Measurements from ENCODE around the gene PRDM5. TPM values are rescaled to one million over a fixed set of nuclear protein-coding genes. Genes with fewer than 3 reads are reported as not detected.

PRDM5 gene
- total RNA-seq, 1 donor from 2014 or later, result 6.5 TPM

DNA sequence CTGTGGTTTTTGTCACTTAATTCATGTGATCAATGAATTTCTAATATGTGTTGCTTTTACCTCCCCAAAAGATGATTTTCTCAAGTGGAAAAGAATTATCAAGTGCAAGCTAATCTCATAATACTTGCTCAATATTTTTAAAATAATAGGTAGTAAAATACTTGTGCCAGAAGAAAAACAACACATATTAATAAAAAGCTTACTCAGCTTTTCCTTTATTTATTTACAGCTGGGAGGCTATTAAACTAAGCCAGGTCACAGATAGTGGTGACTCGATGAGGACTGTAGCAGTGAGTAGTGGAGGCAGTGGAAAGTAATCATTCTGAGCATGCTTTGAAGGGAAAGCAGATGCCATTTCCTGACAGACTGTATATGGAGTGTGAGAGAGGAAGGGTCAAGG is 96.1 kb downstream of the PRDM5 start:
- H3K9ac ChIP-seq (ENCODE audit: low read length), result no peak overlapping the region
- H3K9me3 ChIP-seq (ENCODE audit: insufficient read depth, low read depth, low read length), result no peaks in the 10 kb centered on the region
- no peaks in the 10 kb centered on the region for H3K4me1 Mint-ChIP-seq (ENCODE audit: low read depth, unreplicated experiment)
- H3K4me1 ChIP-seq (ENCODE audit: insufficient read depth, low read length), result no peaks in the 10 kb centered on the region
- no peaks in the 10 kb centered on the region for H3K9me3 Mint-ChIP-seq (ENCODE audit: unreplicated experiment)
- H3K27ac ChIP-seq (ENCODE audit: low read depth, low read length), result no peak overlapping the region
- H3K79me2 ChIP-seq (ENCODE audit: insufficient read depth, low read length), result no peaks in the 10 kb centered on the region
- no peaks in the 10 kb centered on the region for H3K36me3 ChIP-seq (ENCODE audit: insufficient read depth, low read length)
- H3K4me3 Mint-ChIP-seq (ENCODE audit: unreplicated experiment), result no peak overlapping the region
- no peak for TF ChIP-seq EZH2 (IDR thresholded peaks at IDR 0.05; ENCODE audit: insufficient read depth, low read length)
- TF ChIP-seq, protein P1, sequence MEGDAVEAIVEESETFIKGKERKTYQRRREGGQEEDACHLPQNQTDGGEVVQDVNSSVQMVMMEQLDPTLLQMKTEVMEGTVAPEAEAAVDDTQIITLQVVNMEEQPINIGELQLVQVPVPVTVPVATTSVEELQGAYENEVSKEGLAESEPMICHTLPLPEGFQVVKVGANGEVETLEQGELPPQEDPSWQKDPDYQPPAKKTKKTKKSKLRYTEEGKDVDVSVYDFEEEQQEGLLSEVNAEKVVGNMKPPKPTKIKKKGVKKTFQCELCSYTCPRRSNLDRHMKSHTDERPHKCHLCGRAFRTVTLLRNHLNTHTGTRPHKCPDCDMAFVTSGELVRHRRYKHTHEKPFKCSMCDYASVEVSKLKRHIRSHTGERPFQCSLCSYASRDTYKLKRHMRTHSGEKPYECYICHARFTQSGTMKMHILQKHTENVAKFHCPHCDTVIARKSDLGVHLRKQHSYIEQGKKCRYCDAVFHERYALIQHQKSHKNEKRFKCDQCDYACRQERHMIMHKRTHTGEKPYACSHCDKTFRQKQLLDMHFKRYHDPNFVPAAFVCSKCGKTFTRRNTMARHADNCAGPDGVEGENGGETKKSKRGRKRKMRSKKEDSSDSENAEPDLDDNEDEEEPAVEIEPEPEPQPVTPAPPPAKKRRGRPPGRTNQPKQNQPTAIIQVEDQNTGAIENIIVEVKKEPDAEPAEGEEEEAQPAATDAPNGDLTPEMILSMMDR (IDR thresholded peaks at IDR 0.05; ENCODE audit: insufficient read depth, low read depth, low read length), result no peak
- H3K4me2 ChIP-seq (ENCODE audit: low read length), result no peak overlapping the region
- DNase-seq (ENCODE audit: low read depth) (no peak), FAIRE-seq (no peak)
- no peaks in the 10 kb centered on the region for H3K27me3 Mint-ChIP-seq (ENCODE audit: low read depth, unreplicated experiment)
- H2AFZ ChIP-seq (ENCODE audit: low read depth, low read length), result no peak overlapping the region
- no peaks in the 10 kb centered on the region for H3K36me3 Mint-ChIP-seq (ENCODE audit: low read depth, unreplicated experiment)
- no peak overlapping the region for H3K27ac Mint-ChIP-seq (ENCODE audit: unreplicated experiment)
- no peak overlapping the region for H3K4me3 ChIP-seq (ENCODE audit: insufficient read depth, low read depth, low read length)
- H4K20me1 ChIP-seq (ENCODE audit: insufficient read depth, low read length), result no peaks in the 10 kb centered on the region
- H3K27me3 ChIP-seq (ENCODE audit: insufficient read depth, low read length), result no peaks in the 10 kb centered on the region

DNA sequence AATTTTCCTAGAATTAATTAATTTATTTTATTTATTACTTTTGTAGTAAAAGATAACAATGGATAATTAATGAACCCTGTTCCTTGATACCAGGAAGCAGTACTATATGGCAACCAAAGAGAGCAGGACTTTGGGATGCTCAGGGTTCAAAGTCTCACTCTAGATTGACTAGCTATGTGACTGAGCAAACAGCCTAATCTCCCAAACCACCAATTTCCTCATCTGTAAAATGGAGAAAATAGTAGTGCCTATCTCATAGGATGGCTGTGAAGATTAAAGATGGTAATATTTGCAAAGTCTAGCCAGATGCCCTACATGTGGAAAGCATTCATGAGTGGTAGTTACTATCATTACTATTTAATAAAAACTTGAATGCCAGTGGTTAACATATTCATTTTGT is 97.6 kb downstream of the PRDM5 start:
- Mint-ChIP-seq H3K9me3 (ENCODE audit: unreplicated experiment) (no peaks in the 10 kb centered on the region), H3K27ac (ENCODE audit: unreplicated experiment) (no peak overlapping the region), H3K27me3 (ENCODE audit: low read depth, unreplicated experiment) (no peaks in the 10 kb centered on the region), H3K4me1 (ENCODE audit: low read depth, unreplicated experiment) (no peaks in the 10 kb centered on the region), H3K36me3 (ENCODE audit: low read depth, unreplicated experiment) (no peaks in the 10 kb centered on the region), H3K4me3 (ENCODE audit: unreplicated experiment) (no peak overlapping the region)
- Histone ChIP-seq H3K9me3 (ENCODE audit: insufficient read depth, low read depth, low read length) (no peaks in the 10 kb centered on the region), H2AFZ (ENCODE audit: low read depth, low read length) (no peak overlapping the region), H3K4me3 (ENCODE audit: insufficient read depth, low read depth, low read length) (no peak overlapping the region), H3K4me2 (ENCODE audit: low read length) (no peak overlapping the region), H3K36me3 (ENCODE audit: insufficient read depth, low read length) (no peaks in the 10 kb centered on the region), H3K4me1 (ENCODE audit: insufficient read depth, low read length) (no peaks in the 10 kb centered on the region), H3K27ac (ENCODE audit: low read depth, low read length) (no peak overlapping the region), H4K20me1 (ENCODE audit: insufficient read depth, low read length) (no peaks in the 10 kb centered on the region), H3K27me3 (ENCODE audit: insufficient read depth, low read length) (no peaks in the 10 kb centered on the region), H3K9ac (ENCODE audit: low read length) (no peak overlapping the region), H3K79me2 (ENCODE audit: insufficient read depth, low read length) (no peaks in the 10 kb centered on the region)
- FAIRE-seq (no peak), DNase-seq (ENCODE audit: low read depth) (no peak)
- TF ChIP-seq EZH2 (IDR thresholded peaks at IDR 0.05; ENCODE audit: insufficient read depth, low read length), result no peak
- TF ChIP-seq, protein P1 (IDR thresholded peaks at IDR 0.05; ENCODE audit: insufficient read depth, low read depth, low read length), result no peak

DNA sequence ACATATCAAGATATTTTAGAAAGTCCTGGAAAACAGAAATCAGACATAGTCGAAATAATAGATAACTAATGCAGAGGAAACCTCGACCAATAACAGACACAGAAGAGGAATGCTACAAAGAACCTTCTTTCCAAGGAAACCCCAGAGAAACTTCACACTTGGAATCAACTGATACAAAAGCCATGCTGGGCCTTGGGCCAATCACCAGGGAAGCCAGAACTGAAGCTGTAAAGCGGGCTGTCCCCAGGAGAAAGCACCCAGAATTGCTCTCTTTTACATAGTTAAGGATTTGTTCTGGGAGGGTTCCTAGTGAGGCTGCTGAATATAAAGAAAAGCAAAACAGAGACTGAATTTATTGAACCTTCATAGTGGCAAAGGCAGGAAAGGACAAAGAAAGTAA is 100.5 kb downstream of the PRDM5 start:
- Mint-ChIP-seq H3K4me3 (ENCODE audit: unreplicated experiment) (no peak overlapping the region), H3K27me3 (ENCODE audit: low read depth, unreplicated experiment) (no peaks in the 10 kb centered on the region), H3K27ac (ENCODE audit: unreplicated experiment) (no peak overlapping the region), H3K36me3 (ENCODE audit: low read depth, unreplicated experiment) (no peaks in the 10 kb centered on the region), H3K4me1 (ENCODE audit: low read depth, unreplicated experiment) (no peaks in the 10 kb centered on the region), H3K9me3 (ENCODE audit: unreplicated experiment) (no peaks in the 10 kb centered on the region)
- no peak overlapping the region for H3K4me3 ChIP-seq (ENCODE audit: insufficient read depth, low read depth, low read length)
- TF ChIP-seq, protein P1 (IDR thresholded peaks at IDR 0.05; ENCODE audit: insufficient read depth, low read depth, low read length), result no peak
- no peak for TF ChIP-seq EZH2 (IDR thresholded peaks at IDR 0.05; ENCODE audit: insufficient read depth, low read length)
- no peak overlapping the region for H3K27ac ChIP-seq (ENCODE audit: low read depth, low read length)
- H3K79me2 ChIP-seq (ENCODE audit: insufficient read depth, low read length), result no peaks in the 10 kb centered on the region
- H2AFZ ChIP-seq (ENCODE audit: low read depth, low read length), result no peak overlapping the region
- no peak overlapping the region for H3K4me2 ChIP-seq (ENCODE audit: low read length)
- FAIRE-seq (no peak), DNase-seq (ENCODE audit: low read depth) (no peak)
- H3K4me1 ChIP-seq (ENCODE audit: insufficient read depth, low read length), result no peaks in the 10 kb centered on the region
- H3K9ac ChIP-seq (ENCODE audit: low read length), result no peak overlapping the region
- H4K20me1 ChIP-seq (ENCODE audit: insufficient read depth, low read length), result no peaks in the 10 kb centered on the region
- H3K27me3 ChIP-seq (ENCODE audit: insufficient read depth, low read length), result no peaks in the 10 kb centered on the region
- H3K9me3 ChIP-seq (ENCODE audit: insufficient read depth, low read depth, low read length), result no peaks in the 10 kb centered on the region
- no peaks in the 10 kb centered on the region for H3K36me3 ChIP-seq (ENCODE audit: insufficient read depth, low read length)
